RWPE1 (cell line): Measurements from ENCODE around the gene PPP1R3A.

Experiments used
- CTCF ChIA-PET: fragments of 350-600 bp; sonication (Branson Sonifier 250); formaldehyde crosslinking; extraction: SDS; loops from one replicate; lab custom pipeline; 2021; lab: Yijun Ruan, JAX
- POLR2A ChIA-PET: fragments of 400-600 bp; formaldehyde crosslinking; extraction: SDS; loops from one replicate; lab custom pipeline; 2020; ENCODE audit warnings: antibody characterized with exemption; ENCODE audit not compliant: low non-redundant PET; lab: Yijun Ruan, JAX
- DNase-seq: peaks from one replicate; pipeline ENCODE4 v3.0.0; 2012; ENCODE audit warnings: low spot score
- H3K27ac ChIP-seq: fragments of 450-650 bp; 2 replicates; pipeline ENCODE4 v1.5.1; 2017
- CTCF ChIP-seq: fragments of 450-650 bp; conservative IDR thresholded peaks from 2 replicates; pipeline ENCODE4 v1.5.1; 2017; ENCODE audit warnings: low read depth, mild to moderate bottlenecking

The PPP1R3A gene

GRCh38 chr7:113918946-113919345 lies at the start of gene PPP1R3A:
Gene PPP1R3A (minus strand): TSS chr7:113919009. CDS start chr7:113918996, 13 bp downstream.
- H3K27ac ChIP-seq = no peak within 1 kb of the TSS
- ChIA-PET CTCF (no interaction called here), POLR2A (no interaction called here)
- no peak for TF ChIP-seq CTCF
- no peak for DNase-seq

- ChIA-PET CTCF (no interaction called here), POLR2A (no interaction called here)
- TF ChIP-seq CTCF = no peak
- no peak overlapping the region for H3K27ac ChIP-seq
- no peak for DNase-seq
These were observed 44.5 kb upstream of the PPP1R3A start for GRCh38 chr7:113963356-113963755.

GRCh38 chr7:113959910-113960309 lies 41.1 kb upstream of the PPP1R3A start:
- no peak overlapping the region for H3K27ac ChIP-seq
- no peak for DNase-seq
- ChIA-PET POLR2A (no interaction called here), CTCF (no interaction called here)
- no peak for TF ChIP-seq CTCF

GRCh38 chr7:113955157-113955556 lies 36.3 kb upstream of the PPP1R3A start:
- ChIA-PET POLR2A (no interaction called here), CTCF (no interaction called here)
- DNase-seq = no peak
- no peak for TF ChIP-seq CTCF
- no peak overlapping the region for H3K27ac ChIP-seq

- no peak for TF ChIP-seq CTCF
- ChIA-PET CTCF (no interaction called here), POLR2A (no interaction called here)
- H3K27ac ChIP-seq = no peak overlapping the region
- no peak for DNase-seq
These were observed 34.7 kb upstream of the PPP1R3A start for GRCh38 chr7:113953553-113953952.

- DNase-seq = no peak
- no peak overlapping the region for H3K27ac ChIP-seq
- CTCF ChIA-PET = no interaction called here
- POLR2A ChIA-PET = no interaction called here
- TF ChIP-seq CTCF = no peak
These were observed 26.5 kb upstream of the PPP1R3A start for GRCh38 chr7:113945018-113945938.
